Small intestine (tissue), 7 donors: Measurements from ENCODE around the gene PI4K2A. TPM values are rescaled to one million over a fixed set of nuclear protein-coding genes. Genes with fewer than 3 reads are reported as not detected.
"Not testable (repeated sequence)": the region's sequence is repeated elsewhere in the genome, so short reads cannot be mapped to it uniquely, and the experiment has no call there.

Experiments used
- DNase-seq, 2 donors: peaks; one replicate each; pipeline versions ENCODE4 v3.0.0 to v3.0.0-alpha.2; 2013
- FAIRE-seq: peaks from 2 replicates; lab custom pipeline; 2012; peaks lifted over from hg19 to GRCh38; lab: Jason Lieb, UNC
- H3K27ac ChIP-seq, 3 donors: one replicate each; pipeline ENCODE4 v1.5.1; 2013; ENCODE audit warnings: low read length in 2 of 3, mild to moderate bottlenecking in 2 of 3, control low read depth in 1 of 3, inconsistent platforms in 1 of 3, low read depth in 1 of 3, moderate library complexity in 1 of 3
- H3K27me3 ChIP-seq, 3 donors: one replicate each; pipeline ENCODE4 v1.6.1; 2013; ENCODE audit warnings: low read length in 3 of 3, inconsistent platforms in 1 of 3; ENCODE audit not compliant: control insufficient read depth in 3 of 3, insufficient read depth in 3 of 3
- H3K36me3 ChIP-seq, 3 donors: one replicate each; pipeline ENCODE4 v1.6.1; 2013; ENCODE audit warnings: low read length in 3 of 3, inconsistent platforms in 1 of 3, low read depth in 1 of 3, mild to moderate bottlenecking in 1 of 3, moderate library complexity in 1 of 3; ENCODE audit not compliant: control insufficient read depth in 3 of 3, insufficient read depth in 2 of 3
- H3K4me1 ChIP-seq, 3 donors: one replicate each; pipeline ENCODE4 v1.6.1; 2013; ENCODE audit warnings: low read length in 2 of 3, inconsistent platforms in 1 of 3, low read depth in 1 of 3, mild to moderate bottlenecking in 1 of 3, moderate library complexity in 1 of 3; ENCODE audit not compliant: control insufficient read depth in 3 of 3, insufficient read depth in 2 of 3
- H3K4me3 ChIP-seq, 3 donors: one replicate each; pipeline ENCODE4 v1.5.1; 2013; ENCODE audit warnings: low read length in 3 of 3, control low read depth in 1 of 3, inconsistent platforms in 1 of 3, low read depth in 1 of 3, mild to moderate bottlenecking in 1 of 3, moderate library complexity in 1 of 3
- H3K9me3 ChIP-seq, 2 donors: one replicate each; pipeline ENCODE4 v1.6.1; 2013; ENCODE audit warnings: low read depth in 1 of 2, low read length in 1 of 2; ENCODE audit not compliant: control insufficient read depth in 2 of 2, insufficient read depth in 1 of 2
- WGBS, 3 donors: extraction: QIAGEN DNeasy Blood & Tissue Kit; methylation state at CpG; one replicate each; pipeline ENCODE4 v1.1.7; 2013; 5-methylcytosine and 5-hydroxymethylcytosine counted together
- polyA plus RNA-seq, 4 donors: library from polyadenylated mRNA; stranded (reverse) in 3 of 4; unstranded in 1 of 4; fragments of 200-250 nt in 3 of 4; fragments of 120-200 nt in 1 of 4; gene quantifications; one replicate each; pipeline versions ENCODE4 v1.2.1 to v1.2.3, GENCODE V29; 2013
- donor health status: healthy with polysubstance abuse.
- donor health status: control.
- donor health status: control.
- donor health status: Bipolar disorder and iron deficiency.
- donor health status: healthy.

Gene PI4K2A
- polyA plus RNA-seq, 4 donors, result 9.5 to 34.0 (median 12.0) TPM

GRCh38 chr10:97687785-97688781, 47.6 kb downstream of the PI4K2A start:
- H3K9me3 ChIP-seq, result peaks cover 0 to 10% of the 10 kb centered on the region in 2 donors
- FAIRE-seq (no peak), DNase-seq (peak in 1 of 2 donors; percentile 48)
- H3K4me1 ChIP-seq, result peaks cover 0 to 24% (median 5%) of the 10 kb centered on the region in 3 donors
- peaks cover 0 to 11% (median 0%) of the 10 kb centered on the region in 3 donors for H3K36me3 ChIP-seq
- 58 to 68% (median 65%) methylated on average over 14 of the region's 14 CpGs for WGBS, 3 donors
- peak overlapping the region in 2 of 3 donors; percentile 39 to 85 for H3K4me3 ChIP-seq
- H3K27ac ChIP-seq, result peak overlapping the region; percentile 73 to 86 (median 77)
- H3K27me3 ChIP-seq, result no peaks in the 10 kb centered on the region

- no peaks in the 10 kb centered on the region for H3K36me3 ChIP-seq
- DNase-seq (no peak), FAIRE-seq (no peak)
- H3K27me3 ChIP-seq, result no peaks in the 10 kb centered on the region
- H3K9me3 ChIP-seq, result peaks cover 0 to 20% of the 10 kb centered on the region in 2 donors
- H3K4me1 ChIP-seq, result peaks cover 0 to 13% (median 5%) of the 10 kb centered on the region in 3 donors
- no peak overlapping the region for H3K4me3 ChIP-seq
- WGBS, 3 donors, result 86 to 95% (median 89%) methylated on average over 5 of the region's 5 CpGs
- no peak overlapping the region for H3K27ac ChIP-seq
Observed at GRCh38 chr10:97689559-97690020, 49.1 kb downstream of the PI4K2A start.

- WGBS, 3 donors, result 86 to 91% (median 90%) methylated on average over 3 of the region's 3 CpGs
- DNase-seq (no peak), FAIRE-seq (no peak)
- Histone ChIP-seq H3K27ac (no peak overlapping the region), H3K4me3 (no peak overlapping the region), H3K4me1 (peaks cover 0 to 13% (median 5%) of the 10 kb centered on the region in 3 donors), H3K36me3 (no peaks in the 10 kb centered on the region), H3K27me3 (no peaks in the 10 kb centered on the region), H3K9me3 (peaks cover 0 to 20% of the 10 kb centered on the region in 2 donors)
Observed at GRCh38 chr10:97690133-97690532, 49.7 kb downstream of the PI4K2A start.

- WGBS, 3 donors, result 82 to 87% (median 85%) methylated on average over 11 of the region's 11 CpGs
- not testable (repeated sequence) for DNase-seq, H3K27ac ChIP-seq, H3K9me3 ChIP-seq, H3K27me3 ChIP-seq, FAIRE-seq, H3K4me3 ChIP-seq, H3K36me3 ChIP-seq, H3K4me1 ChIP-seq
Observed at GRCh38 chr10:97698072-97698655, 57.7 kb downstream of the PI4K2A start.

GRCh38 chr10:97701438-97702069, 61.1 kb downstream of the PI4K2A start:
- Histone ChIP-seq H3K4me1 (peaks cover 0 to 7% (median 0%) of the 10 kb centered on the region in 3 donors), H3K9me3 (no peaks in the 10 kb centered on the region), H3K27ac (no peak overlapping the region), H3K27me3 (no peaks in the 10 kb centered on the region), H3K4me3 (no peak overlapping the region), H3K36me3 (no peaks in the 10 kb centered on the region)
- WGBS, 3 donors, result 41 to 46% (median 42%) methylated on average over 12 of the region's 12 CpGs
- peak; percentile 81 to 82 for DNase-seq
- no peak for FAIRE-seq

GRCh38 chr10:97703398-97704067, 63.1 kb downstream of the PI4K2A start:
- no peak overlapping the region for H3K27ac ChIP-seq
- no peaks in the 10 kb centered on the region for H3K36me3 ChIP-seq
- H3K4me1 ChIP-seq, result no peaks in the 10 kb centered on the region
- no peaks in the 10 kb centered on the region for H3K27me3 ChIP-seq
- FAIRE-seq (no peak), DNase-seq (no peak)
- no peaks in the 10 kb centered on the region for H3K9me3 ChIP-seq
- 92 to 93% (median 92%) methylated on average over 7 of the region's 7 CpGs for WGBS, 3 donors
- no peak overlapping the region for H3K4me3 ChIP-seq

- no peak for FAIRE-seq
- Histone ChIP-seq H3K36me3 (no peaks in the 10 kb centered on the region), H3K27me3 (no peaks in the 10 kb centered on the region), H3K27ac (no peak overlapping the region), H3K9me3 (no peaks in the 10 kb centered on the region), H3K4me1 (no peaks in the 10 kb centered on the region), H3K4me3 (no peak overlapping the region)
- 58 to 90% (median 77%) methylated on average over 1 of the region's 1 CpG for WGBS, 3 donors
- DNase-seq, result no peak
Observed at GRCh38 chr10:97704341-97704740, 63.9 kb downstream of the PI4K2A start.
